GM12878 (cell line): ENCODE results near the gene DLST. TPM values are rescaled to one million over a fixed set of nuclear protein-coding genes. Genes with fewer than 3 reads are reported as not detected.

Experiments used
- ATAC-seq: fragments of 200-7000 bp; cut with Tn5 transposase; 3 replicates; pipeline ENCODE4 v1.9.1; 2020; ENCODE audit warnings: mild to moderate bottlenecking, moderate library complexity
- Bru-seq: library from RNA; stranded (reverse); fragments of 400-500 nt; gene quantifications from one replicate; lab custom pipeline; 2021; lab: Mats Ljungman, UMichigan
- BruChase-seq, 2 experiments: library from RNA; stranded (reverse); fragments of 400-500 nt; gene quantifications; one replicate each; lab custom pipeline; 2021; lab: Mats Ljungman, UMichigan
- BruUV-seq: library from RNA; stranded (reverse); fragments of 400-500 nt; replicated peaks from 2 replicates; lab custom pipeline; 2021; lab: Mats Ljungman, UMichigan
- CTCF ChIA-PET: fragments of 300-600 bp; sonication (Branson Sonifier 250); formaldehyde crosslinking; extraction: SDS; loops from one replicate; lab custom pipeline; 2021; ENCODE audit warnings: inconsistent platforms; lab: Yijun Ruan, JAX
- POLR2A ChIA-PET: fragments of 350-600 bp; formaldehyde crosslinking; extraction: SDS; loops from one replicate; lab custom pipeline; 2021; ENCODE audit warnings: inconsistent platforms; lab: Charles Lee
- RAD21 ChIA-PET: fragments of 300-600 bp; sonication (Branson Sonifier 250); formaldehyde crosslinking; loops from one replicate; lab custom pipeline; 2023; ENCODE audit warnings: antibody characterized with exemption; ENCODE audit not compliant: unreplicated experiment; lab: Charles Lee
- SMC1A ChIA-PET: fragments of 300-600 bp; sonication (Branson Sonifier 250); formaldehyde crosslinking; loops from one replicate; lab custom pipeline; 2023; ENCODE audit not compliant: unreplicated experiment, uncharacterized antibody; lab: Charles Lee
- DNase-seq: peaks from one replicate; pipeline ENCODE4 v3.0.0-alpha.2; 2011; ENCODE audit warnings: low read depth, low spot score
- FAIRE-seq: peaks from 3 replicates; lab custom pipeline; 2011; peaks lifted over from hg19 to GRCh38; lab: Jason Lieb, UNC
- H2AFZ ChIP-seq: 2 replicates; pipeline ENCODE4 v1.6.0; 2011; ENCODE audit warnings: low read depth, low read length, control low read depth; ENCODE audit not compliant: control insufficient read depth
- H3K27ac ChIP-seq: 2 replicates; pipeline ENCODE4 v1.5.1; 2011; ENCODE audit warnings: control low read depth; ENCODE audit not compliant: control insufficient read depth, insufficient read depth
- H3K27me3 ChIP-seq, 2 experiments: replicated peaks in 1 of 2; 2 replicates each; pipeline versions ENCODE4 v1.6.0 to v1.6.1; 2011; ENCODE audit warnings: low read length in 1 of 2; ENCODE audit not compliant: control insufficient read depth in 2 of 2, insufficient read depth in 2 of 2
- H3K36me3 ChIP-seq, 2 experiments: 2 replicates each; pipeline ENCODE4 v1.5.1; 2011; ENCODE audit warnings: low read length in 1 of 2; ENCODE audit not compliant: control insufficient read depth in 2 of 2, insufficient read depth in 2 of 2
- H3K4me1 ChIP-seq: 2 replicates; pipeline ENCODE4 v1.6.1; 2011; ENCODE audit warnings: mild to moderate bottlenecking, low read length, moderate library complexity, mixed read lengths; ENCODE audit not compliant: control insufficient read depth, insufficient read depth
- H3K4me2 ChIP-seq: 2 replicates; pipeline ENCODE4 v1.6.0; 2011; ENCODE audit warnings: control low read depth; ENCODE audit not compliant: control insufficient read depth, insufficient read depth
- H3K4me3 ChIP-seq: fragments of 200-600 bp; sonication (generic); 2 replicates; pipeline ENCODE4 v1.5.1; 2016
- H3K79me2 ChIP-seq: 2 replicates; pipeline ENCODE4 v1.6.0; 2011; ENCODE audit warnings: low read length; ENCODE audit not compliant: control insufficient read depth, insufficient read depth
- H3K9ac ChIP-seq: 2 replicates; pipeline ENCODE4 v1.8.0; 2011; ENCODE audit warnings: low read length, control low read depth, mixed read lengths; ENCODE audit not compliant: control insufficient read depth, insufficient read depth
- H3K9me3 ChIP-seq: replicated peaks from 3 replicates; pipeline ENCODE4 v1.5.1; 2011; ENCODE audit warnings: mild to moderate bottlenecking, low read length; ENCODE audit not compliant: control insufficient read depth, insufficient read depth
- H4K20me1 ChIP-seq: 2 replicates; pipeline ENCODE4 v1.6.0; 2011; ENCODE audit not compliant: control insufficient read depth, insufficient read depth
- CBFB ChIP-seq: IDR thresholded peaks from 2 replicates; pipeline ENCODE4 v1.6.1; 2016; ENCODE audit warnings: antibody characterized with exemption, low read depth
- CREM ChIP-seq: IDR thresholded peaks from 2 replicates; pipeline ENCODE4 v1.6.1; 2014; ENCODE audit warnings: antibody characterized with exemption, low read depth
- EZH2 ChIP-seq: IDR thresholded peaks from 2 replicates; pipeline ENCODE4 v1.6.1; 2012; ENCODE audit warnings: low read depth, mild to moderate bottlenecking, control low read depth, inconsistent platforms, low read length, borderline replicate concordance; ENCODE audit not compliant: control insufficient read depth
- JUND ChIP-seq: IDR thresholded peaks from 2 replicates; pipeline ENCODE4 v1.6.1; 2012; ENCODE audit warnings: low read depth, mild to moderate bottlenecking, low read length, improper control_type of control experiment, moderate library complexity
- MEF2B ChIP-seq: fragments of 450-650 bp; IDR thresholded peaks from 2 replicates; pipeline ENCODE4 v1.6.1; 2018; ENCODE audit warnings: mild to moderate bottlenecking, moderate library complexity; ENCODE audit not compliant: partially characterized antibody, poor library complexity, severe bottlenecking
- NKRF ChIP-seq: fragments of 450-650 bp; conservative IDR thresholded peaks from 2 replicates; pipeline ENCODE4 v1.6.1; 2017; ENCODE audit warnings: mild to moderate bottlenecking, moderate library complexity
- RBBP5 ChIP-seq: fragments of 200-600 bp; sonication (generic); conservative IDR thresholded peaks from 2 replicates; pipeline ENCODE4 v1.6.1; 2016
- SMARCA5 ChIP-seq: fragments of 450-650 bp; IDR thresholded peaks from 2 replicates; pipeline ENCODE4 v1.6.1; 2017; ENCODE audit warnings: mild to moderate bottlenecking
- SREBF2 ChIP-seq: IDR thresholded peaks from 2 replicates; pipeline ENCODE4 v1.6.1; 2012; ENCODE audit warnings: mild to moderate bottlenecking, low read length
- SRF ChIP-seq, 2 experiments: IDR thresholded peaks; 2 replicates each; pipeline ENCODE4 v1.6.1; 2011; ENCODE audit warnings: low read depth in 2 of 2, low read length in 2 of 2, mild to moderate bottlenecking in 1 of 2, moderate library complexity in 1 of 2
- STAT1 ChIP-seq: fragments of 450-650 bp; conservative IDR thresholded peaks from 2 replicates; pipeline ENCODE4 v1.6.1; 2014; ENCODE audit warnings: antibody characterized with exemption, mild to moderate bottlenecking
- ZNF687 ChIP-seq: fragments of 450-650 bp; IDR thresholded peaks from 2 replicates; pipeline ENCODE4 v1.6.1; 2017; ENCODE audit warnings: mild to moderate bottlenecking, moderate library complexity
- WGBS: methylation state at CpG from one replicate; pipeline ENCODE4 v1.1.6; 2016; ENCODE audit warnings: low lambda C conversion rate; ENCODE audit not compliant: insufficient replicate concordance, insufficient coverage; ENCODE audit errors: missing lambda C conversion rate; 5-methylcytosine and 5-hydroxymethylcytosine counted together
- in situ Hi-C: fragments of 300-500 bp; cut with MboI; formaldehyde crosslinking; loops from 9 replicates; pipeline ENCODE4 v1.14.3; 2018; ENCODE audit warnings: mixed read lengths
- intact Hi-C: fragments of 100-400 bp; cut with micrococcal nuclease; formaldehyde crosslinking; loops from one replicate; pipeline ENCODE4 v1.14.2; 2022; ENCODE audit not compliant: unreplicated experiment
- long read RNA-seq, 2 experiments: library from polyadenylated mRNA; unstranded; transcript quantifications; one replicate each; pipeline ENCODE4 v2.0.0, GENCODE V29; 2019 to 2020
- polyA minus RNA-seq, 3 experiments: library from RNA; depleted of rRNA, polyadenylated mRNA; stranded (reverse); fragments of >200 nt; gene quantifications; 2 replicates each; pipeline ENCODE4 v1.2.3, GENCODE V29; 2011
- polyA plus RNA-seq, 11 experiments: library from polyadenylated mRNA; depleted of rRNA in 4 of 11; unstranded in 6 of 11; stranded (reverse) in 5 of 11; fragments of >200 nt; fragmentation: Nextera tagmentation in 4 of 11; fragmentation: Illumina TruSeq in 1 of 11; extraction: Ambion mirVana in 4 of 11; extraction: Trizol in 1 of 11; gene quantifications; 1 replicate in 1 of 11; 2 replicates in 10 of 11; pipeline versions ENCODE4 v1.2.1 to v1.2.3, GENCODE V29; 2011 to 2016; ENCODE audit warnings: inconsistent platforms in 2 of 11, missing spikeins in 2 of 11, low read depth in 1 of 11
- total RNA-seq, 4 experiments: library from RNA; depleted of rRNA in 3 of 4; stranded (reverse); fragments of >200 nt in 3 of 4; fragmentation: Illumina TruSeq in 1 of 4; extraction: Trizol in 1 of 4; gene quantifications; 2 replicates each; pipeline versions ENCODE4 v1.2.1 to v1.2.3, GENCODE V29; 2013 to 2021

The DLST gene
- total RNA-seq (2013; cell fraction: nucleolus; rRNA removed) = 115 and 132 TPM in 2 replicates
- total RNA-seq (2014; rRNA removed) (64.7 and 67.0 TPM in 2 replicates), total RNA-seq (2014; rRNA removed; fragmentation: Illumina TruSeq; extraction: Trizol) (68.3 and 72.9 TPM in 2 replicates), total RNA-seq (2021) (118 and 126 TPM in 2 replicates), polyA plus RNA-seq (2011; rRNA removed) (127 and 141 TPM in 2 replicates), polyA plus RNA-seq (2014; fragmentation: Illumina TruSeq; extraction: Trizol) (116 and 119 TPM in 2 replicates), polyA plus RNA-seq (2014; fragmentation: Nextera tagmentation; extraction: Ambion mirVana) (10 to 100 TPM in 1 of 2 experiments, 1 to 10 TPM in 1; 2.9 to 12.2 TPM), polyA plus RNA-seq (2014; rRNA removed) (113 and 116 TPM in 2 replicates), polyA plus RNA-seq (2016; fragmentation: Nextera tagmentation; extraction: Ambion mirVana) (10 to 100 TPM; 10.8 to 14.9 TPM), polyA minus RNA-seq (2011; rRNA and poly(A)+ RNA removed) (130 and 164 TPM in 2 replicates), Bru-seq, nascent RNA (percentile 93 among the genes with signal in this experiment), BruChase-seq, experiment 1, labeled RNA remaining after a 6-hour chase (percentile 96 among the genes with signal in this experiment), BruChase-seq, experiment 2, labeled RNA remaining after a 2-hour chase (percentile 96 among the genes with signal in this experiment)
- polyA plus RNA-seq (2011; ENCODE audit: low read depth) = 49.5 TPM
- polyA plus RNA-seq (2011; cell fraction: cytosol; rRNA removed) = 189 and 215 TPM in 2 replicates
- polyA plus RNA-seq (2011; cell fraction: nucleus; rRNA removed) = 134 and 155 TPM in 2 replicates
- 68.5 and 77.5 TPM in 2 replicates for polyA plus RNA-seq (2012)
- 32.6 and 43.8 TPM in 2 replicates for polyA minus RNA-seq (2011; cell fraction: cytosol; rRNA and poly(A)+ RNA removed)
- polyA minus RNA-seq (2011; cell fraction: nucleus; rRNA and poly(A)+ RNA removed) = 40.4 and 50.0 TPM in 2 replicates
- long read RNA-seq, experiment 1 = 0 reads
- long read RNA-seq, experiment 2, partial matches to known transcripts = 3 of 9 reads
- long read RNA-seq, experiment 2, other reads (novel, unspliced or antisense) = 2 of 9 reads

- no peaks in the 10 kb centered on the region; the same call in none of the 2 replicates for H4K20me1 ChIP-seq
- H2AFZ ChIP-seq = peak within 1 kb of the TSS; percentile 98
- POLR2A ChIA-PET = interaction anchor here (1.1 to 2.7 kb wide), 2 partner anchors 12 to 61 kb away, joined by 3 to 11 read pairs; no protein-coding TSS in a partner anchor
- FAIRE-seq (peak; percentile 88), ATAC-seq (peak; percentile 94), DNase-seq (peak; percentile 39)
- CTCF ChIA-PET = interaction anchor here (0.7 to 20.7 kb wide), 7 partner anchors 12 to 422 kb away, joined by 3 to 289 read pairs (median 13); no protein-coding TSS in a partner anchor
- H3K79me2 ChIP-seq = peaks cover 50% of the 10 kb centered on the region
- in situ Hi-C loops (no loop called here), intact Hi-C loops (loop anchor here (2.0 kb wide), 1 partner anchor 119 kb away; the partner anchor contains the start of gene YLPM1)
- RAD21 ChIA-PET = interaction anchor here (0.6 to 3.2 kb wide), 7 partner anchors 11 to 77 kb away, joined by 3 to 20 read pairs (median 5); no protein-coding TSS in a partner anchor
- peak within 1 kb of the TSS; percentile 86 for H3K9ac ChIP-seq
- H3K4me3 ChIP-seq = peak within 1 kb of the TSS; percentile 90
- H3K4me2 ChIP-seq = peak within 1 kb of the TSS; percentile 98
- H3K27ac ChIP-seq = peak within 1 kb of the TSS; percentile 81
- H3K27me3 ChIP-seq = no peaks in the 10 kb centered on the region
- WGBS = under 1% methylated on average over 52 of the region's 53 CpGs
- no peaks in the 10 kb centered on the region for H3K9me3 ChIP-seq
- no TSS peak for BruUV-seq
- SMC1A ChIA-PET = interaction anchor here (1.0 to 2.6 kb wide), 4 partner anchors 20 to 42 kb away, joined by 3 to 22 read pairs (median 12); no protein-coding TSS in a partner anchor
- peaks cover 0 to 9% of the 10 kb centered on the region in 2 experiments; a peak in 1 of 4 replicates for H3K36me3 ChIP-seq
- peaks cover 9% of the 10 kb centered on the region for H3K4me1 ChIP-seq
- TF ChIP-seq NKRF (peak; percentile 88), MEF2B (peak; percentile 88), SMARCA5 (peak; percentile 72; the same call in 1 of the 2 replicates), STAT1 (0 out of 2 replicates have a peak, but pooled peaks have one; percentile 36), SREBF2 (0 out of 2 replicates have a peak, but pooled peaks have one; percentile 34), SRF (IDR thresholded peaks at IDR 0.05; ENCODE audit: low read depth in 2 of 2, low read length in 2 of 2) (no peak), CREM (no peak), CBFB (peak; percentile 35; the same call in 1 of the 2 replicates), RBBP5 (no peak), EZH2 (no peak), JUND (peak; percentile 100), ZNF687 (peak; percentile 73; the same call in 1 of the 2 replicates)
These were observed at the start of gene DLST for GRCh38 chr14:74881431-74882102. DLST (plus strand) TSS chr14:74881916; CDS start chr14:74881954, 38 bp downstream.
